Transverse colon (tissue), 4 donors: Measurements from ENCODE around the gene RBM19. TPM values are rescaled to one million over a fixed set of nuclear protein-coding genes. Genes with fewer than 3 reads are reported as not detected.

Experiments
- DNase-seq: peaks from one replicate; pipeline ENCODE4 v3.0.0-alpha.2; 2019
- H3K27ac ChIP-seq, 4 donors: fragments of 200-600 bp; sonication (generic); 2 replicates each; pipeline ENCODE4 v1.5.1; 2016 to 2018; ENCODE audit warnings: inconsistent platforms in 4 of 4
- H3K27me3 ChIP-seq: fragments of 200-600 bp; sonication (generic); 2 replicates; pipeline ENCODE4 v1.5.1; 2017; ENCODE audit warnings: inconsistent platforms
- H3K36me3 ChIP-seq, 4 donors: fragments of 200-600 bp; sonication (generic); 2 replicates each; pipeline ENCODE4 v1.5.1; 2017 to 2019; ENCODE audit warnings: inconsistent platforms in 4 of 4
- H3K4me1 ChIP-seq, 4 donors: fragments of 200-600 bp; sonication (generic); 2 replicates each; pipeline ENCODE4 v1.5.1; 2017 to 2020; ENCODE audit warnings: inconsistent platforms in 4 of 4
- H3K4me3 ChIP-seq, 4 donors: fragments of 200-600 bp; sonication (generic); 1 replicate in 1 of 4; 2 replicates in 3 of 4; pipeline versions ENCODE4 v1.5.1 to v1.6.1; 2017 to 2019; ENCODE audit warnings: inconsistent platforms in 4 of 4
- H3K9me3 ChIP-seq, 2 donors: fragments of 200-600 bp; sonication (generic); 2 replicates each; pipeline ENCODE4 v1.5.1; 2017 to 2019; ENCODE audit warnings: inconsistent platforms in 2 of 2
- EP300 ChIP-seq: sonication (generic); formaldehyde crosslinking; IDR thresholded peaks from one replicate; pipeline ENCODE4 v1.6.1; 2017; ENCODE audit warnings: antibody characterized with exemption, low read depth
- POLR2A ChIP-seq: fragments of 450-650 bp; IDR thresholded peaks from one replicate; pipeline ENCODE4 v1.6.1; 2016; ENCODE audit warnings: antibody characterized with exemption, mild to moderate bottlenecking, moderate library complexity
- POLR2AphosphoS5 ChIP-seq, 3 donors: sonication (generic); formaldehyde crosslinking; IDR thresholded peaks; one replicate each; pipeline ENCODE4 v1.6.1; 2016; ENCODE audit warnings: antibody characterized with exemption in 3 of 3
- WGBS, 2 donors: methylation state at CpG; one replicate each; pipeline ENCODE4 v1.1.5; 2018; ENCODE audit warnings: low coverage in 1 of 2; 5-methylcytosine and 5-hydroxymethylcytosine counted together
- in situ Hi-C, 4 donors: fragments of 200-750 bp; cut with MboI; loops; one replicate each; pipeline versions ENCODE4 v1.15.0 to v1.15.1; 2017; ENCODE audit warnings: low sequenced_read_pairs in 3 of 4, low pct_ligation_motif_present in 1 of 4, low pct_unique_long_range_greater_than_20kb in 1 of 4
- intact Hi-C: fragments of 100-400 bp; cut with DNase I; formaldehyde crosslinking; loops from one replicate; pipeline ENCODE4 v1.15.1; 2023; ENCODE audit warnings: low total_unique reads
- total RNA-seq, 4 donors: library from RNA; depleted of rRNA; stranded (reverse); fragments of >200 nt; gene quantifications; one replicate each; pipeline ENCODE4 v1.1.0, GENCODE V29; 2016
- TF ChIP-seq, protein P1 (sequence below), 5 experiments: fragments of 200-600 bp in 3 of 5; fragments of 450-650 bp in 2 of 5; sonication (generic) in 3 of 5; IDR thresholded peaks; 1 replicate in 2 of 5; 2 replicates in 3 of 5; pipeline ENCODE4 v1.5.1; 2016 to 2017; ENCODE audit warnings: antibody characterized with exemption in 5 of 5, inconsistent platforms in 3 of 5, mild to moderate bottlenecking in 2 of 5, moderate library complexity in 1 of 5

RBM19 gene, protein sequence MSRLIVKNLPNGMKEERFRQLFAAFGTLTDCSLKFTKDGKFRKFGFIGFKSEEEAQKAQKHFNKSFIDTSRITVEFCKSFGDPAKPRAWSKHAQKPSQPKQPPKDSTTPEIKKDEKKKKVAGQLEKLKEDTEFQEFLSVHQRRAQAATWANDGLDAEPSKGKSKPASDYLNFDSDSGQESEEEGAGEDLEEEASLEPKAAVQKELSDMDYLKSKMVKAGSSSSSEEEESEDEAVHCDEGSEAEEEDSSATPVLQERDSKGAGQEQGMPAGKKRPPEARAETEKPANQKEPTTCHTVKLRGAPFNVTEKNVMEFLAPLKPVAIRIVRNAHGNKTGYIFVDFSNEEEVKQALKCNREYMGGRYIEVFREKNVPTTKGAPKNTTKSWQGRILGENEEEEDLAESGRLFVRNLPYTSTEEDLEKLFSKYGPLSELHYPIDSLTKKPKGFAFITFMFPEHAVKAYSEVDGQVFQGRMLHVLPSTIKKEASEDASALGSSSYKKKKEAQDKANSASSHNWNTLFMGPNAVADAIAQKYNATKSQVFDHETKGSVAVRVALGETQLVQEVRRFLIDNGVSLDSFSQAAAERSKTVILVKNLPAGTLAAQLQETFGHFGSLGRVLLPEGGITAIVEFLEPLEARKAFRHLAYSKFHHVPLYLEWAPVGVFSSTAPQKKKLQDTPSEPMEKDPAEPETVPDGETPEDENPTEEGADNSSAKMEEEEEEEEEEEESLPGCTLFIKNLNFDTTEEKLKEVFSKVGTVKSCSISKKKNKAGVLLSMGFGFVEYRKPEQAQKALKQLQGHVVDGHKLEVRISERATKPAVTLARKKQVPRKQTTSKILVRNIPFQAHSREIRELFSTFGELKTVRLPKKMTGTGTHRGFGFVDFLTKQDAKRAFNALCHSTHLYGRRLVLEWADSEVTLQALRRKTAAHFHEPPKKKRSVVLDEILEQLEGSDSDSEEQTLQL
- 10 to 100 TPM; 24.3 to 96.1 (median 28.7) TPM for total RNA-seq

DNA sequence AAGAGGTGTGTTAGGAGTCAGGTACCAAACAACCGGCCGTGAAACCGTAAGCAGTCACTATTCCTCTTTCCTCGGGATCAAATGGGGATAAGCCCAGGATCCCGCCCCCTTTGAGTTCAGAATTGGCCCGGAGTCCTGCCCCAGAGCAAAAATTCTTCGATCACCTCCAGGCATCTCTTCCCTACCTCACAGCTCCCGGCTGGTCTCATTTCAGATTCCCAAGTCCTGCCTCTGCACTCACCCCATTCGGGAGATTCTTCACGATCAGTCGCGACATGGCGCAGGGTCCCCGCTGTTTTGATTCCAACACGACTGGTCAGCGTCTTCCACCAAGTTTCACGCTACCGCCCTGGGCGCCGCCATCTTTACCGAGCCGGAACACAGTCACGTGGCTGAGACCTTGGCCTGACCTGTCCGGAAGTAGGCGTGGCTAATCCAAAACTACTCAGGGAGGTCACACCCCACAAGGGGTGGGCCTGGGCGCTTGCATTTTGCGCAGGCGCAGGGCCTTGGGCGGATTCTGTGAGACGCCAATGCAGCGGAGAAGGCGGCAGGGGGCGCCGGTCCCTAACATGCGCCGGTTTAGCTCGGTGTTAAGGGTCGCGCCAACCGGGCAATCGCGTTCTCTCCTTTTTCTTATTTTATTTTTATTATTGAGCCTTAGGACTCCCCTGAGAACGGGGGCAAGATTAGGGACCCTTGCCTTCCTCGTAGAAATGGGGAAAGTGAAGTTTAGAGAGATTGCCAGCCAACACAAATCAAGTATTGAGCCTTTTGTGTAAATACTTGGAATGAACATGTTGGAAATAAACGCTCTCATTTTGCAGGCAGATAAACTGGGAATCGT lies at the start of gene RBM19:
RBM19 (minus strand) TSS at position 375 of the 847 bp plus-strand sequence; CDS start at position 277, 98 bp downstream.
- TF ChIP-seq, protein P1, sequence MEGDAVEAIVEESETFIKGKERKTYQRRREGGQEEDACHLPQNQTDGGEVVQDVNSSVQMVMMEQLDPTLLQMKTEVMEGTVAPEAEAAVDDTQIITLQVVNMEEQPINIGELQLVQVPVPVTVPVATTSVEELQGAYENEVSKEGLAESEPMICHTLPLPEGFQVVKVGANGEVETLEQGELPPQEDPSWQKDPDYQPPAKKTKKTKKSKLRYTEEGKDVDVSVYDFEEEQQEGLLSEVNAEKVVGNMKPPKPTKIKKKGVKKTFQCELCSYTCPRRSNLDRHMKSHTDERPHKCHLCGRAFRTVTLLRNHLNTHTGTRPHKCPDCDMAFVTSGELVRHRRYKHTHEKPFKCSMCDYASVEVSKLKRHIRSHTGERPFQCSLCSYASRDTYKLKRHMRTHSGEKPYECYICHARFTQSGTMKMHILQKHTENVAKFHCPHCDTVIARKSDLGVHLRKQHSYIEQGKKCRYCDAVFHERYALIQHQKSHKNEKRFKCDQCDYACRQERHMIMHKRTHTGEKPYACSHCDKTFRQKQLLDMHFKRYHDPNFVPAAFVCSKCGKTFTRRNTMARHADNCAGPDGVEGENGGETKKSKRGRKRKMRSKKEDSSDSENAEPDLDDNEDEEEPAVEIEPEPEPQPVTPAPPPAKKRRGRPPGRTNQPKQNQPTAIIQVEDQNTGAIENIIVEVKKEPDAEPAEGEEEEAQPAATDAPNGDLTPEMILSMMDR (IDR thresholded peaks at IDR 0.05) = peak; percentile 86 to 93 (median 90)
- peak; percentile 77 to 80 (median 78) for TF ChIP-seq POLR2AphosphoS5 (IDR thresholded peaks at IDR 0.05)
- no peak for TF ChIP-seq EP300
- peak; percentile 56 for TF ChIP-seq POLR2A
- peaks cover 5 to 19% (median 11%) of the 10 kb centered on the region in 4 donors for H3K4me1 ChIP-seq
- intact Hi-C loops (no loop called here), in situ Hi-C loops (loop anchor here in 1 of 4 donors (25.0 kb wide), 1 partner anchor 1946 kb away; no protein-coding TSS in a partner anchor)
- peak within 1 kb of the TSS; percentile 63 to 72 (median 64) for H3K27ac ChIP-seq
- DNase-seq = peak; percentile 98
- peak within 1 kb of the TSS; percentile 45 to 83 (median 60) for H3K4me3 ChIP-seq
- no peaks in the 10 kb centered on the region for H3K9me3 ChIP-seq
- peaks cover 0 to 10% (median 0%) of the 10 kb centered on the region in 4 donors for H3K36me3 ChIP-seq
- no peaks in the 10 kb centered on the region for H3K27me3 ChIP-seq
- WGBS, 2 donors = 0 to 1% methylated on average over 10 to 39 of the region's 46 CpGs

DNA sequence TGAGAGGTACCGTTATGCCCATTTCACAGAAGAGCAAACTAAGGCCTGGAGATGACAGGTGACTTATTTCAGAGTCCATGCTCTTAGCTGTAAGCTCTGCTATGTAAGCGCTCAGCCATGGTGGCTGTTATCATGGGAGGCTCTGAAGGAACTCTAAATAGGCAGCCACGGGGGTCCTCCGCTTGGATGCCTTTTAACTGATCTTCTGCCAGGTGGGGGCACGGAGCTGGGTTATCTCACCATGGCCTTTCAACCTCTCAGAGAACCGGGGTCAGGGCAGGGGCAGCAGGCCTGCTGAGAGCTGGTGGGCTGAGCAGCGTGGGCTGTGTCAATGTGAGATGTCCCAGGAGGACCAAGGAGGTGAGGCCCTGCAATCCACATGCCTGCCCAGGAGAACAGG lies 49.7 kb upstream of the RBM19 start:
- no peak overlapping the region for H3K4me3 ChIP-seq
- DNase-seq = no peak
- TF ChIP-seq, protein P1 (IDR thresholded peaks at IDR 0.05) = no peak
- TF ChIP-seq EP300 (no peak), POLR2AphosphoS5 (IDR thresholded peaks at IDR 0.05) (no peak), POLR2A (no peak)
- 44% methylated on average over 7 of the region's 7 CpGs; no CpG with 5 or more reads in 1 of the 2 donors for WGBS, 2 donors
- intact Hi-C loops = no loop called here
- no peaks in the 10 kb centered on the region for H3K36me3 ChIP-seq
- H3K27me3 ChIP-seq = peaks cover 14% of the 10 kb centered on the region
- no peaks in the 10 kb centered on the region for H3K4me1 ChIP-seq
- H3K27ac ChIP-seq = no peak overlapping the region
- in situ Hi-C loops = no loop called here
- H3K9me3 ChIP-seq = no peaks in the 10 kb centered on the region

DNA sequence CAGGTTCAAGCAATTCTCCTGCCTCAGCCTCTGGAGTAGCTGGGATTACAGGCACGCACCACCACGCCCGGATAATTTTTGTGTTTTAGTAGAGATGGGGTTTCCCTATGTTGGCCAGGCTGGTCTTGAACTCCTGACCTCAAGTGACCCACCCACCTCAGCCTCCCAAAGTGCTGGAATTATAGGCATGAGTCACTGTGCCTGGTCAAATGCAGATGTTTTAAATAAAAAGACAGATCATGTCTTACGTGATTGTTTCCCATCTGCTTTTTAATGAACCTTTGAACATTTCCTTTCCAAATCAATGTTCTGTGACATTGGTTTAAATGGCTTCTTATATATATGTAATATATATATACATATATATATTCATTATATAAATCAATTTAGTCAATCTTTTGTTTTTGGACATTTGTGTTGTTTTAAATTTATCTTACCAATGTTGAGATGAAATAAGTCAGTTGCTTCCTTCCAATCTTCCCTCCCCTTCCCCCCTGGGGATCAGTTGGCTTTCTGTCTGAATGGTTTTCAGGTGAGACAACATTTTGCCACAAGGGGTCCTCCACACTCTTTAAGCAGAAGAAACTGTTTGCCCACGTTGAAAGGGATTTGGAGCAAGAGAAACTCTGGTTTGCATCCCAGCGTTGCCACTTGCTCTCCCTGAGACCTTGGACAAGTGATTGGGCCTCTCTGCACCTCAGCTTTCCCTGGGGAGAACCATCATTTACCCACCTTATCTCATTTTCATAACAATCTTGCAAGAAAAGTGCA lies 47.6 kb upstream of the RBM19 start:
- Histone ChIP-seq H3K36me3 (no peaks in the 10 kb centered on the region), H3K27ac (no peak overlapping the region), H3K27me3 (peaks cover 17% of the 10 kb centered on the region), H3K9me3 (no peaks in the 10 kb centered on the region), H3K4me3 (no peak overlapping the region), H3K4me1 (no peaks in the 10 kb centered on the region)
- intact Hi-C loops (no loop called here), in situ Hi-C loops (no loop called here)
- 48 to 49% methylated on average over 4 to 6 of the region's 6 CpGs for WGBS, 2 donors
- TF ChIP-seq POLR2A (no peak), EP300 (no peak), POLR2AphosphoS5 (IDR thresholded peaks at IDR 0.05) (no peak)
- TF ChIP-seq, protein P1 (IDR thresholded peaks at IDR 0.05) = no peak
- no peak for DNase-seq
